ENCODE results near the gene ZNF320. TPM values are rescaled to one million over a fixed set of nuclear protein-coding genes. Genes with fewer than 3 reads are reported as not detected.
"Not testable (repeated sequence)": the region's sequence is repeated elsewhere in the genome, so short reads cannot be mapped to it uniquely, and the experiment has no call there.

The ZNF320 gene
- total RNA-seq, 1 donor, result 18.6 TPM

DNA sequence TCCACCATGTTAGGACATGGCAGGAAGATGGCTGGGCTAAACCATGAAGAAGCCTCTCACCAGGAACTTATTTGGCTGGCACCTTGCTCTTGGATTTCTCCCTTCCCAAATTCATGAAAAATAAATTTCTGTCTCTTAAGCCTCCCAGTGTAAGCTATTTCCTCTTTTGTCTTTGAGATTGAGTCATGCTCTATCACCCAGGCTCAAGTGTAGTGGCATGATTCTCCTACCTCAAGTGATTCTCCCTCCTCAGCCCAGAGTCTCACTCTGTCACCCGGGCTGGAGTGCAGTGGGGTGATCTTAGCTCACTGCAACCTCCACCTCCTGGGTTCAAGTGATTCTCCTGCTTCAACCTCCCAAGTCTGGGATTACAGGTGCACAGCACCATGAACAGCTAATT lies 13.2 kb upstream of the ZNF320 start:
- TF ChIP-seq, protein P1, sequence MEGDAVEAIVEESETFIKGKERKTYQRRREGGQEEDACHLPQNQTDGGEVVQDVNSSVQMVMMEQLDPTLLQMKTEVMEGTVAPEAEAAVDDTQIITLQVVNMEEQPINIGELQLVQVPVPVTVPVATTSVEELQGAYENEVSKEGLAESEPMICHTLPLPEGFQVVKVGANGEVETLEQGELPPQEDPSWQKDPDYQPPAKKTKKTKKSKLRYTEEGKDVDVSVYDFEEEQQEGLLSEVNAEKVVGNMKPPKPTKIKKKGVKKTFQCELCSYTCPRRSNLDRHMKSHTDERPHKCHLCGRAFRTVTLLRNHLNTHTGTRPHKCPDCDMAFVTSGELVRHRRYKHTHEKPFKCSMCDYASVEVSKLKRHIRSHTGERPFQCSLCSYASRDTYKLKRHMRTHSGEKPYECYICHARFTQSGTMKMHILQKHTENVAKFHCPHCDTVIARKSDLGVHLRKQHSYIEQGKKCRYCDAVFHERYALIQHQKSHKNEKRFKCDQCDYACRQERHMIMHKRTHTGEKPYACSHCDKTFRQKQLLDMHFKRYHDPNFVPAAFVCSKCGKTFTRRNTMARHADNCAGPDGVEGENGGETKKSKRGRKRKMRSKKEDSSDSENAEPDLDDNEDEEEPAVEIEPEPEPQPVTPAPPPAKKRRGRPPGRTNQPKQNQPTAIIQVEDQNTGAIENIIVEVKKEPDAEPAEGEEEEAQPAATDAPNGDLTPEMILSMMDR (IDR thresholded peaks at IDR 0.05; ENCODE audit: insufficient read depth, low read depth, low read length), result no peak
- no peak for DNase-seq (ENCODE audit: low read depth)
- H3K4me3 ChIP-seq (ENCODE audit: low read depth, low read length), result no peak overlapping the region

DNA sequence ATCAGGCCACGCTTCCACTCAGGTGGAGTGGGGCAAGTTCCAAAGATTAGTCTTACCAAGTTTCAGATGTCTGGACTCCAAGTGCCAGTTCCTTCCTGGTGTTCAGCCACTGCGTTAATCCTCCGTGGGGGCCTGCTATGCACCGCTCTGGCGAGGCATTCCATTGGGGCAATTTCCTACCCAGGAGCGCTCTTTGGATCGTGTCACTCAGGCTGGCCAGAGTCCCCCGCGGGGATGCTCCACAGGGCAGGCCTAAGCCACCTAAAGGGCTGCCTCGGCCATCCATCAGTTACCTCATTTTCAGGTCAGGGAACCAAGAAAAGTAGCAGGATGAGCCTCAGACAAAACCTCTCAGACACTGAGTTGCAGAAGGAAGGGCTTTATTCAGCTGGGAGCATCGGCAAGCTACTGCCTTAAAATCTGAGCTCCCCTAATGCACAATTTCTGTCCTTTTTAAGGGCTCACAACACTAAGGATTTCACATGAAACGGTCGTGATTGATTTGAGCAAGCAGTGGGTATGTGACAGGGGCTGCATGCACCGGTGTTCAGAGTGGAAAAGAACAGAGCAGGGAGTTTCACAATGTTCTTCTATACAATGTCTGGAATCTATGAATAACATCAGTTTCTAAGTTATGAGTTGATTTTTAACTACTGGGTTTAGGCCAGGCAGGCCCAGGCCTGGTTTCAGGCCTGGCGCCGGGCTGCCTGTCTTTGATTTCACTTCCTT lies 6.8 kb upstream of the ZNF320 start:
- not testable (repeated sequence) for DNase-seq (ENCODE audit: low read depth); H3K4me3 ChIP-seq (ENCODE audit: low read depth, low read length)

DNA sequence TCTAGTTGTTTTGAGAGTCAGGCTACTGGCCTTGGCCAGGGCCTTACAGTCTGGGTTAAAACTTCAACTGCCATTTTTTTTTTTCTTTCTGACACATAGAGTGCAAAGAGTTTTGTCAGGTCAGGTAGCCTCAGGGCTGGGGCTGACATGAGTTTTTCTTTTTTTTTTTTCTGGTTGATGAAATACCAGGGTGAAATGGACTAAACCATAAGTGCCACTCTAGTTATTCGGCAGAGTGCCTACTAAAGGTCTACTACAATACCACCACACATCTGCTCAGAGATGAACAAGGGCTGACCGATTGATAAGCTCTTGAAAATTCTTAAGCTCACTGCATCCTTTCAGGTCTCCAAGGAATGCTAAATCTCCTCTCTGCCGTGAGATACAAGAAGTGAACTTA lies 4.4 kb upstream of the ZNF320 start:
- no peak for DNase-seq (ENCODE audit: low read depth)
- TF ChIP-seq, protein P1 (IDR thresholded peaks at IDR 0.05; ENCODE audit: insufficient read depth, low read depth, low read length), result no peak
- no peak overlapping the region for H3K4me3 ChIP-seq (ENCODE audit: low read depth, low read length)

DNA sequence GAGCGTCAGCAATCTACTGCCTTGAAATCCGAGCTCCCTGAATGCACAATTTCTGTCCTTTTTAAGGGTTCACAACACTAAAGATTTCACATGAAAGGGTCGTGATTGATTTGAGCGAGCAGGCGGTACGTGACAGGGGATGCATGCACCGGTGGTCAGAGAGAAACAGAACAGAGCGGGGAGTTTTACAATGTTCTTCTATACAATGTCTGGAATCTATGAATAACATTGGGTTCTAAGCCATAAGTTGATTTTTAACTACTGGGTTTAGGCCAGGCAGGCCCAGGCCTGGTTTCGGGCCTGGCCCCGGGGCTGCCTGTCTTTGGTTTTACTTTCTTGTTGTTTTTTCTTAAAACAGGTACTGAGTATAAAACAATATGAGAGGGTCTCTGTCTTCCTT lies 1.2 kb upstream of the ZNF320 start:
- H3K4me3 ChIP-seq (ENCODE audit: low read depth, low read length); DNase-seq (ENCODE audit: low read depth): not testable (repeated sequence)

DNA sequence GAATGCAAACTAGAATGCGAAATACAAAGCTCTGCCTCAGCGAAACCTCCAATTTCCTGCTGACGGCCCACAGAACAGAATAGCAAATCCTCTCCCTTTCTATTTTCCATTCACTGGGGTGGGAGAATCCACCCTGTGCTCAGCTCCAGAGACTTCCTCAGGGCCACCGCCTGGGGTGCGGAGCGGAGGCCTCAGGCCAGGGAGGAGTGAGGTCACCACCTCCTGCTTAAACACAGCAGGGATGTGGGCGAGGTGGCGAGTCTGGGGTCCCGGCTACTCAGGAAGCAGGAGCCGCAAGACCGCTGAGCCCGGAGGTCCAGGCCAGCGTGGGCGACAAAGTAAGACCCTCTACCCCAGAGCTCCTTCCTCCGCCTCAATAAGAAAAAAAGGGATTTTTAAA lies 666 bp upstream of the ZNF320 start:
- peak overlapping the region; percentile 94 for H3K4me3 ChIP-seq (ENCODE audit: low read depth, low read length)
- TF ChIP-seq, protein P1 (IDR thresholded peaks at IDR 0.05; ENCODE audit: insufficient read depth, low read depth, low read length), result no peak
- DNase-seq (ENCODE audit: low read depth), result no peak

DNA sequence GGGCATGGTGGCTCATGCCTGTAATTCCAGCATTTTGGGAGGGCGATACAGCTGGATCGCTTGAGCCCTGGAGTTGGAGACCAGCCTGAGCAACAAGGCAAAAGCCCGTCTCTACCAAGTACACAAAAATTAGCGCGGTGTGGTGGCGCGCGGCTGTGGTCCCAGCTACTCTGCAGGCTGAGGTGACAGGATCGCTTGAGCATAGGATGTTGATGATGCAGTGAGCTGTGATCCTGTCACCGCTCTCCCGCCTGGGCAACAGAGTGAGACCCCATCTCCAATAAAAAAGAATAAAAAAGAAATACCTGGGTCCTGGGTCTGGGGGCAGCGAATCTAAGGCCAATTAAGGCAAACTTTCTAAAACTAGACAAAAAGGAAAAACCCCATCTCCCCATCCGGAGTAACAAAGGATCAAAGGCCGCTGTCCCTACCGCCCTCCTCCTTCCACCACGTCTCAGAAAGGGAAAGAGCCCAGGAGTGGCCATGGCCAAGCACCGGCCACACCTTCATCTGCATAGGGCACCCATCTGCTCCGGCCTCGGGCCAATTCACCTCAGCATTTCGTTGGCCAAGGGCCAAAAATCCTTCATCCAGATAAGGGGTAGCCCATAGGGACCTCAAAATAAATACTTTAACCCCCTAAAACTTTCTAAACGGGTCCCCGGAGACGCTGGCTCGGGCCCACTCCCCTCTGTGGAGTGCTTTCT lies 851 bp downstream of the ZNF320 start:
- DNase-seq (ENCODE audit: low read depth), result peak; percentile 28
- peak overlapping the region; percentile 94 for H3K4me3 ChIP-seq (ENCODE audit: low read depth, low read length)
- TF ChIP-seq, protein P1 (IDR thresholded peaks at IDR 0.05; ENCODE audit: insufficient read depth, low read depth, low read length), result no peak

DNA sequence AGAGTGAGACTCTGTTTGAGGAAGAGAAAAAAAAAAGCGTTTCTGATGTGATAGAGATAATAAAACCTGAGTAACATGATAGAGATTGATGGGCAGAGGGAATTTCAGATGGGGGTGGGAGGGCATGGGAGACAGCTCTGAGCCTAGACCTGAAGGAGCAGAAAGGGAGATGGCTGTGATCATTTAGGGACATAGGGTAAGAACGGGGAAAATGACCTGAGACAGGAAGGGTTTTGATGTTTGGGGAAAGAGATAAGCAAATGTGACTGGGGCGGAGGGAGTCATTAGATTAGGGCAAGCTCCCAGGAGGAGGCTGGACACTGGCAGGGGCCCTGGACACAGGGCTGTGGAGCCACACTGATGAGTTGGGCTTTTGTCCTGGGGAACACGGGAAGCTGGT lies 6.1 kb downstream of the ZNF320 start:
- TF ChIP-seq, protein P1 (IDR thresholded peaks at IDR 0.05; ENCODE audit: insufficient read depth, low read depth, low read length), result no peak
- no peak for DNase-seq (ENCODE audit: low read depth)

DNA sequence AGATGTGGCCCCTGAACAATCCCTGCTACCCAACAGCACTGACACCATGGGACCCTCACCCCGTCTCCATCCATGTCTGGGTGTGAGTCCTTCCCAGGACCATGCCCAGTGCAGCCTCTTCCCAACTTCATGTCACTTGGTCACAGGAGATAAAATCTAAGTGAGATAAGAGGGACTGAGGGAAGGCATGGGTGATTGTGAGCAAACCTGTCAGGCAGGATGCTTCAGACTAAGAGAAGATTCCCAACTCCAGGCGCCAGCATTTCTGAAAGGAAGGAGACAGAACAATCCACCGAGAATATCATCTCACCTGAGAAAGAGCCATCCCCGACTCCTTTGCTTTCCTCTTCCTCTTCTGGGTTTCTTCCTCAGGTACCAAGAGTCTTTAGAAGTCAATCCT lies 7.5 kb downstream of the ZNF320 start:
- H3K4me3 ChIP-seq (ENCODE audit: low read depth, low read length), result no peak overlapping the region
- TF ChIP-seq, protein P1 (IDR thresholded peaks at IDR 0.05; ENCODE audit: insufficient read depth, low read depth, low read length), result no peak
- DNase-seq (ENCODE audit: low read depth), result no peak

More for the DNA sequence above, 6.1 kb downstream of the ZNF320 start:
- no peak overlapping the region for H3K4me3 ChIP-seq (ENCODE audit: low read depth, low read length)

Measured in fibroblast of villous mesenchyme (primary cell).